Suprapubic skin (tissue), 3 donors: Measurements from ENCODE around the gene PYHIN1.

Experiments used
- CTCF ChIP-seq, 2 donors: fragments of 200-600 bp in 1 of 2; fragments of 450-650 bp in 1 of 2; sonication (generic) in 1 of 2; IDR thresholded peaks; one replicate each; pipeline ENCODE4 v1.5.1; 2016 to 2019; ENCODE audit warnings: antibody characterized with exemption in 2 of 2, mild to moderate bottlenecking in 1 of 2, moderate library complexity in 1 of 2
- EP300 ChIP-seq: sonication (generic); formaldehyde crosslinking; IDR thresholded peaks from one replicate; pipeline ENCODE4 v1.6.1; 2017; ENCODE audit warnings: antibody characterized with exemption
- POLR2A ChIP-seq, 2 donors: fragments of 450-650 bp; IDR thresholded peaks; one replicate each; pipeline ENCODE4 v1.6.1; 2017; ENCODE audit warnings: antibody characterized with exemption in 2 of 2, mild to moderate bottlenecking in 2 of 2, moderate library complexity in 2 of 2

- no peak for TF ChIP-seq CTCF (IDR thresholded peaks at IDR 0.05)
- TF ChIP-seq EP300, result no peak
- TF ChIP-seq POLR2A (IDR thresholded peaks at IDR 0.05), result no peak
Measured at GRCh38 chr1:158932171-158932570, 819 bp downstream of the PYHIN1 start.
